NCI-H2081 treated with DMSO at 0.1 percent for 48 hours (cell line): ENCODE data around the gene WFS1.

Experiments used
- DNase-seq: peaks from one replicate; lab custom pipeline; 2025; lab: John Stamatoyannopoulos, UW

Gene WFS1

DNA sequence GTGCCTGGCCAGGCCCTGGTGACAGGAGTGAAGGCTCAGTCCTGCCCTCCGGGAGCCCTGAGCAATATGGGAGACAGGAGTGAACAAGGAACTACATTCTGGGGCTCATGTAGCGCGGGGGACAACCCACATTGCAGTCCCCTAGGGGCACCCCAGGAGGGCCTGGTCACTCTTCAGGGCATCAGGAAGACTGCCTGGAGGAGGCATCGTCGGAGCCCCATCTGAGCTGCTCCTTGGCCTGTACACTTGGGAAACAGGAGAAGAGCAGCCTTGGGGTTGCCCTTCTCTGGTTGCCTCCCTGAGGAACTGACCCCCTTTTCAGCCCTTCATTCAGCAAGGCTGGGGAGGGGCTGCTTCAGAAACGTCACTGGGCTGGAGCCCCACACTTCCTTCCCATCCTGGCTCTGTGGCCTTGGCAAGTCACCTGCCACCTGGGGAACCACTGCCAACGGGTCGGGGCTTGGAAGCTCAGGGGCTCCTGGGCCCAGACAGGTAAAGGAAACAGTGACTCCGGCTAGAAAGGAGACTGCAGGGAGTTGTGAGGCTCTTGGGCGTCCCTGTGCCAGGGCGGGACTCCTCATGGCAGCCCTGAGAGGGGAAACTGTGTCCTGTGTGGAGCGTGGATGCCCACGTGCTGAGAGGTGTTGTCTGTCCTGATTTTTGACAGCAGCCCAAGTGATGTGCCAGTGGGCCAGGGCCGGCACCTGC lies 10.1 kb downstream of the WFS1 start:
- no peak for DNase-seq

DNA sequence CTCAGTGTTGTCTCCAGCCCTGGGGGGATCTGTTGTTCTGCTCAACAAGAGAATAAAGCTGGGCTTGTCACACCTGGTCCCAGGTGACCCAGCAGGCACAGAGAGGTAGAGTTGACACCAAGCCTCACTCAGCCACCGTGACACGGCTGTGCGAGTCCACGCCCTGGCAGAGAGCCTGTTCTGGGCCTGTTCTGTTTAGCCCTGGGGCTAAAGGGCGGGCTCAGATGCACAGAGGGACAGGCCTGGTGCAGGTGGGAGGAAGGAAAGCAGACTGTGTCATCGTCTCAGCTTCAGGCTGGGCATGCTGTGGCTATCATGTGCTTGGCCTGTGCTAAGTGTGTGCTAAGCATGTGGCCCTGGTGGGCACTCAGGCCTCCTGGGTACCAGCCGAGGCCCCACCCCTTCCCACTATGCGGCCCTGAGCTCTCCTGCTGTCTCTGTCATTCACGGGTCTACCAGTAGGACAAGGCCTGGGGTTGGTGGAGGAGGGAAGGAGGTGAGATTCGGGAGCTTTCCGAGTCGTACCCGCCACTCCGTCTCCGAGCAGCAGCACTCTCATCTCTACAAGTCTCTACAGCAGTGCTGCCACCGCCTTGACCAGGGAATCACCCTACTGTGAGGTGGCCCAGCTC lies 10.8 kb downstream of the WFS1 start:
- DNase-seq: no peak

GRCh38 chr4:6281436-6282313 lies 12.0 kb downstream of the WFS1 start:
- DNase-seq: no peak

- DNase-seq: no peak
These were observed 12.7 kb downstream of the WFS1 start for GRCh38 chr4:6282314-6282771.

- DNase-seq: no peak
These were observed 13.6 kb downstream of the WFS1 start for GRCh38 chr4:6283282-6283681.

GRCh38 chr4:6287017-6287788 lies 17.6 kb downstream of the WFS1 start:
- DNase-seq: no peak

GRCh38 chr4:6288342-6288741 lies 18.7 kb downstream of the WFS1 start:
- DNase-seq: no peak

DNA sequence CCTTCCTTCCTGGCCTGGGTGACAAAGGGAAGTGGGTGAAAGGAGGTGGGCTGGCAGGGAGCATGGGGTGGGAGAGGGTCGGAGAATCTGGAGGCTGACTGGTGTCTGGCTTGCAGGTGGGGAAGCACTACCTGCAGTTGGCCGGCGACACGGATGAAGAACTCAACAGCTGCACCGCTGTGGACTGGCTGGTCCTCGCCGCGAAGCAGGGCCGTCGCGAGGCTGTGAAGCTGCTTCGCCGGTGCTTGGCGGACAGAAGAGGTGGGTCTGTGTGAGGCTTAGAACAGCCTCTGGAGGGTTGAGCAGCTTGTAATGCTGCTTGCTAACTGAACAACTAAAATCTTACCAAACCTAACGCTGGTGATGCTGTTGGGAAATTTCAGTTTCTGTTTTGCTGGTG lies 19.2 kb downstream of the WFS1 start:
- no peak for DNase-seq

DNA sequence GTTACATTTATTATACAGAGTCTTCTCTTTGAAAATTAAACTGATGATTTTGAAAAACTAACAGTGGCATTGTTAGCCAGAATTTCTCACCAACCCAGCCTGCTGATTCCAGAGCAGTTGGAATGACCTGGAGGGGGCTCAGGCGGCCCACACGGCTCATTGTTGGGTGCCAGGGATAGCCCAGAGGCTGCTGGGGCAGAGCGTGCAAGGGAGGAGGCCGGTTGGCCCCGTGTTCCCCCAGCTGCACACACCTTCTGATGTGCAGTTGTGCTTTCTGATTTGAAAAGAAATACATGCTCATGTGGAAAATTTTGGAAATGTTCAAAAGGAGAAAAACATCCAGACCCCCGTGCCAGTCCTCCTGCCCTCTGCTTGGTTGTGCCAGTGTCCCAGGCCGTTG lies 20.6 kb downstream of the WFS1 start:
- DNase-seq: no peak

GRCh38 chr4:6290769-6291547 lies 21.3 kb downstream of the WFS1 start:
- no peak for DNase-seq

- no peak for DNase-seq
These were observed 22.2 kb downstream of the WFS1 start for GRCh38 chr4:6291784-6292297.

- no peak for DNase-seq
These were observed 22.9 kb downstream of the WFS1 start for GRCh38 chr4:6292376-6293096.

DNA sequence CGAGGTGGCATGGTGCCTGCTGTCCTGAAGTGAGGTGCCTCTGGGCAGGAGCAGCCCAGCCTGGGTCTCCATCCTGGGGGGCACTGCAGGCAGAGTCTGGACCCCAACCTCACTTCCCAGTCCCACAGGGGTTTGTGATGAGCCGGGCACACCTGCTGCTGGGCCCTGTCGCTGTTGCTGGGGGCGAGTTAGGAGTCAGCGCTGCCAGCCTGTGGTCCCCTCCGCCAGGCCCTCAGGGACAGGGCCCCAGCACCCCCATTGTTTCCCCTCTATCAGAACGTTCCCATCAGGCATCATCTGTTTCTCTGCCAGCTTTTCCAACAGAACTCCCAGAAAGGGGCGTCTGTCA lies 23.4 kb downstream of the WFS1 start:
- DNase-seq: no peak

GRCh38 chr4:6293661-6294060 lies 24.0 kb downstream of the WFS1 start:
- DNase-seq: no peak

DNA sequence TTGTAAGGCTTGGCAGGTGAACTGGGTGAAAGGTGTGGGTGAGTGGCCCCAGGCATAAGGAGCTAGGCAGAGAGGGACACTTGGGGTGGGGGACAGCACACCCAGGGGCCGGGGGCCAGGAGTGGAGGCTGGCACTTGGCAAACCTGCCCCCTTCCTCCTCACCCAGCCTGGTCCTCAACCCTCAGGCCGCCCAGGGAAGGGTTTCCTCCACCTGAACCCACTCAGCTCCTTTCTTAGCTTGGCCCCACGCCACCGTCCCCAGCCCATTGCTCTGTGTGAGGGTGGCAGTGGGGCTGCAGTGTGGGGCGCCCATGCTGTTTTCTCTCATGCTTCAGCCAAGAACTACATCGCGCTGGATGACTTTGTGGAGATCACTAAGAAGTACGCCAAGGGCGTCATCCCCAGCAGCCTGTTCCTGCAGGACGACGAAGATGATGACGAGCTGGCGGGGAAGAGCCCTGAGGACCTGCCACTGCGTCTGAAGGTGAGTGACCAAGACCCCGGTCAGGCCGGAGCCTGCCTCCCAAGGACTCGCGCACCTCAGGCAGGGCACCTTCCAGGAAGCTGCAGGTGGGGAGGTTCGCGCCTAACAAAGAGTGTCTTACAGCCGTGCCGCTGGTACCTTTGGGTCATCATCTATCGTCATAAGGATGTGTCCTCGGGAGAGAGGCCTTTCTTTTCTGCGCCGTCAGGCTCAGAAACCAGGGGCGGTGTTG lies 25.2 kb downstream of the WFS1 start:
- DNase-seq: no peak

GRCh38 chr4:6295495-6295894 lies 25.8 kb downstream of the WFS1 start:
- no peak for DNase-seq

DNA sequence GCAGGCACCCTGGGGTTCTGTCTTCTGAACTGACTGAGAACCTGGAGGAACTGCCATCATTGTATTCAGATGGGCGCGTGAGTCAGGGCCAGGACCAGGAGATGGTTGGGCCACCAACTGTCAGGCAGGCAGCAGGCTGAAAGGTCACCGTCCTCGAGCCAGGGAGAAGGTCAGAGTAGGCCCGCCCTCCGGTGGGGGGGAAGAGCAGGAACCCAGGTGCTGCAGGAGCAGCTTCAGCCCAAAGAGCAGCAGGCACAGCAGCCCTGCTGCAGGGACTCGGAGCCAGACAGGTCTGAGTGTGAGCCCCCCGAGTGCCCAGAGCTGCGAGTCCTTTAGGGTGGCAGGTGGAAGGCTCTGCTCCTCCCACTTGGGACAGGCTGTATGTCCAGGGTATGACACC lies 26.4 kb downstream of the WFS1 start:
- DNase-seq: no peak

- no peak for DNase-seq
These were observed 27.7 kb downstream of the WFS1 start for GRCh38 chr4:6297266-6297815.

DNA sequence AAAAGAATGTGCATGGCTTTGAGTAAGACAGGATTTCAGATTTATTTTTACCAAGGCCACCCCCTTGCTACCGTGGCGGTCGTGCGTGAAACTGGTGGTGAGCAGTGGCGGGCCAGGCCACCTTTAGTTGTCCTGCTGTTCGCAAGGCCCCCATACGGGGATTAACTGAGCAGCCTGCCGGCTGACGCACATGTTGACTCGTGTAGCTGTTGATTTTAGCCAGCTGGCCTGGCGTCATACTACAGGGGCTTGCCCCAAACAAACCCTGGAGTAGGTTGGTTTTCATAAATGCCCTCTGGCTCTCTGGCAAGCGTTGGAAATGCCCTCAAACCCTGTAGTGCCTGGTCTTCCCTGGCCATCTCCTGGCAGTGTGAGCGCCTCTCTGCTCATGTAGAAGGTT lies 28.4 kb downstream of the WFS1 start:
- DNase-seq: no peak

DNA sequence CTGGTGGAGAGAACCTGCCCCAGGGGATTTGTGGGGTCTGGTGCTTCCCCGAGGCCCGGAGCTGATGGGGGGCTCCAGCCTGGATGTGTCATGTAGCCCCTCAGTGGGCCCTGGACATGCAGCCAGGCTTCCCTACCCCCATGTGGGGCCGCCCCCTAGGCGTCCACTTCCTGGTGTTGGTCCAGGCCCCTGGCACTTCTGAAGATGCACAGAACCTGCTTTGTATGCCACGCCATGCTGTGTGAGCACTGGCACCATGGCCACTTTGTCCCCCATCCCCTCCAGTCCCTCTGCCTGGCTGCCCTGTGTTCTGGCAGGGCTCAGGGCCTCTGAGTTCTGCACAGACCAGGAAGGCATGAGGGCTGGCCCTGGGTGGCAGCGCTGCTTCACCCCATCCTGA lies 29.2 kb downstream of the WFS1 start:
- DNase-seq: no peak
